Measurements from ENCODE around the gene ABCB6. TPM values are rescaled to one million over a fixed set of nuclear protein-coding genes. Genes with fewer than 3 reads are reported as not detected.

ABCB6 gene
- total RNA-seq, 1 experiment from 2014 or later = 21.1 TPM

- Histone ChIP-seq H3K27me3 (ENCODE audit: low read length) (no peaks in the 10 kb centered on the region), H4K20me1 (ENCODE audit: low read length) (peaks cover 4% of the 10 kb centered on the region; the same call in 1 of the 2 replicates), H3K4me3 (ENCODE audit: low read length) (peak overlapping the region; percentile 83), H3K9me2 (replicated peaks; ENCODE audit: low read length) (no peaks in the 10 kb centered on the region), H3K9me3 (ENCODE audit: low read length) (no peaks in the 10 kb centered on the region), H3K4me2 (ENCODE audit: low read length) (peak overlapping the region; percentile 98), H3K9ac (ENCODE audit: low read length) (peak overlapping the region; percentile 87; the same call in 1 of the 2 replicates), H2AFZ (ENCODE audit: low read length) (no peak overlapping the region), H3K4me1 (ENCODE audit: insufficient read depth, low read length) (peaks cover 24% of the 10 kb centered on the region), H3F3A (ENCODE audit: low read length, unreplicated experiment) (peaks cover 5% of the 10 kb centered on the region), H3K27ac (ENCODE audit: low read length) (no peak overlapping the region), H3K79me2 (ENCODE audit: low read length) (peaks cover 45% of the 10 kb centered on the region), H3K36me3 (ENCODE audit: low read depth, low read length) (peaks cover 15% of the 10 kb centered on the region; the same call in 1 of the 2 replicates)
- CTCF ChIA-PET = interaction anchor here (0.8 kb wide), 1 partner anchor 120 kb away, joined by 5 read pairs; no protein-coding TSS in a partner anchor
- POLR2A ChIA-PET (ENCODE audit: unreplicated experiment) = no interaction called here
- no peak for ATAC-seq
- TF ChIP-seq EZH2 (IDR thresholded peaks at IDR 0.05; ENCODE audit: low read length, unreplicated experiment) (no peak), EZH2phosphoT487 (IDR thresholded peaks at IDR 0.05; ENCODE audit: borderline replicate concordance, low read length) (no peak)
- TF ChIP-seq, protein P1, sequence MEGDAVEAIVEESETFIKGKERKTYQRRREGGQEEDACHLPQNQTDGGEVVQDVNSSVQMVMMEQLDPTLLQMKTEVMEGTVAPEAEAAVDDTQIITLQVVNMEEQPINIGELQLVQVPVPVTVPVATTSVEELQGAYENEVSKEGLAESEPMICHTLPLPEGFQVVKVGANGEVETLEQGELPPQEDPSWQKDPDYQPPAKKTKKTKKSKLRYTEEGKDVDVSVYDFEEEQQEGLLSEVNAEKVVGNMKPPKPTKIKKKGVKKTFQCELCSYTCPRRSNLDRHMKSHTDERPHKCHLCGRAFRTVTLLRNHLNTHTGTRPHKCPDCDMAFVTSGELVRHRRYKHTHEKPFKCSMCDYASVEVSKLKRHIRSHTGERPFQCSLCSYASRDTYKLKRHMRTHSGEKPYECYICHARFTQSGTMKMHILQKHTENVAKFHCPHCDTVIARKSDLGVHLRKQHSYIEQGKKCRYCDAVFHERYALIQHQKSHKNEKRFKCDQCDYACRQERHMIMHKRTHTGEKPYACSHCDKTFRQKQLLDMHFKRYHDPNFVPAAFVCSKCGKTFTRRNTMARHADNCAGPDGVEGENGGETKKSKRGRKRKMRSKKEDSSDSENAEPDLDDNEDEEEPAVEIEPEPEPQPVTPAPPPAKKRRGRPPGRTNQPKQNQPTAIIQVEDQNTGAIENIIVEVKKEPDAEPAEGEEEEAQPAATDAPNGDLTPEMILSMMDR (conservative IDR thresholded peaks at IDR 0.05; ENCODE audit: low read depth, low read length) = no peak
- intact Hi-C loops (cut with micrococcal nuclease) = loop anchor here (5.0 kb wide), 1 partner anchor 122 kb away; no protein-coding TSS in a partner anchor
- no peak for DNase-seq
- no TSS peak for BruUV-seq (replicated peaks)
Measured at GRCh38 chr2:219175486-219175885, 43.3 kb downstream of the ABCB6 start.

- DNase-seq = no peak
- no peak for ATAC-seq
- Histone ChIP-seq H3K79me2 (ENCODE audit: low read length) (peaks cover 38% of the 10 kb centered on the region), H3K9ac (ENCODE audit: low read length) (no peak overlapping the region), H2AFZ (ENCODE audit: low read length) (no peak overlapping the region), H3F3A (ENCODE audit: low read length, unreplicated experiment) (peaks cover 5% of the 10 kb centered on the region), H3K4me3 (ENCODE audit: low read length) (no peak overlapping the region), H3K4me2 (ENCODE audit: low read length) (no peak overlapping the region), H3K36me3 (ENCODE audit: low read depth, low read length) (peaks cover 11% of the 10 kb centered on the region; the same call in 1 of the 2 replicates), H3K4me1 (ENCODE audit: insufficient read depth, low read length) (peaks cover 24% of the 10 kb centered on the region), H3K27ac (ENCODE audit: low read length) (no peak overlapping the region), H4K20me1 (ENCODE audit: low read length) (peaks cover under 1% of the 10 kb centered on the region; the same call in 1 of the 2 replicates), H3K9me3 (ENCODE audit: low read length) (no peaks in the 10 kb centered on the region), H3K27me3 (ENCODE audit: low read length) (no peaks in the 10 kb centered on the region), H3K9me2 (replicated peaks; ENCODE audit: low read length) (no peaks in the 10 kb centered on the region)
- CTCF ChIA-PET = no interaction called here
- intact Hi-C loops (cut with micrococcal nuclease) = loop anchor here (5.0 kb wide), 1 partner anchor 122 kb away; no protein-coding TSS in a partner anchor
- POLR2A ChIA-PET (ENCODE audit: unreplicated experiment) = no interaction called here
- BruUV-seq (replicated peaks) = no TSS peak
- TF ChIP-seq EZH2phosphoT487 (IDR thresholded peaks at IDR 0.05; ENCODE audit: borderline replicate concordance, low read length) = no peak
- no peak for TF ChIP-seq EZH2 (IDR thresholded peaks at IDR 0.05; ENCODE audit: low read length, unreplicated experiment)
Measured at GRCh38 chr2:219174801-219175200, 44.0 kb downstream of the ABCB6 start.

GRCh38 chr2:219174146-219174545 lies 44.6 kb downstream of the ABCB6 start:
- DNase-seq = no peak
- ChIA-PET POLR2A (ENCODE audit: unreplicated experiment) (interaction anchor here (0.6 kb wide), 1 partner anchor 32 kb away, joined by 3 read pairs; no protein-coding TSS in a partner anchor), CTCF (no interaction called here)
- no TSS peak for BruUV-seq (replicated peaks)
- Histone ChIP-seq H3K36me3 (ENCODE audit: low read depth, low read length) (peaks cover 11% of the 10 kb centered on the region; the same call in 1 of the 2 replicates), H3K4me1 (ENCODE audit: insufficient read depth, low read length) (peaks cover 18% of the 10 kb centered on the region), H3K27me3 (ENCODE audit: low read length) (no peaks in the 10 kb centered on the region), H3K27ac (ENCODE audit: low read length) (no peak overlapping the region), H3K9ac (ENCODE audit: low read length) (no peak overlapping the region), H4K20me1 (ENCODE audit: low read length) (no peaks in the 10 kb centered on the region; the same call in 1 of the 2 replicates), H3K79me2 (ENCODE audit: low read length) (peaks cover 32% of the 10 kb centered on the region), H3K4me3 (ENCODE audit: low read length) (no peak overlapping the region), H2AFZ (ENCODE audit: low read length) (no peak overlapping the region), H3K4me2 (ENCODE audit: low read length) (no peak overlapping the region), H3K9me3 (ENCODE audit: low read length) (no peaks in the 10 kb centered on the region), H3K9me2 (replicated peaks; ENCODE audit: low read length) (no peaks in the 10 kb centered on the region), H3F3A (ENCODE audit: low read length, unreplicated experiment) (peaks cover 5% of the 10 kb centered on the region)
- ATAC-seq = no peak
- intact Hi-C loops (cut with micrococcal nuclease) = no loop called here
- TF ChIP-seq EZH2phosphoT487 (IDR thresholded peaks at IDR 0.05; ENCODE audit: borderline replicate concordance, low read length) = no peak
- TF ChIP-seq, protein P1 (conservative IDR thresholded peaks at IDR 0.05; ENCODE audit: low read depth, low read length) = no peak
- no peak for TF ChIP-seq EZH2 (IDR thresholded peaks at IDR 0.05; ENCODE audit: low read length, unreplicated experiment)
